GM23338 (cell line): ENCODE results near the gene R3HDM4. TPM values are rescaled to one million over a fixed set of nuclear protein-coding genes. Genes with fewer than 3 reads are reported as not detected.

Source experiments
- ATAC-seq: fragments of 200-7000 bp; cut with Tn5 transposase; 3 replicates; pipeline ENCODE4 v1.9.1; 2020
- DNase-seq: peaks from one replicate; pipeline ENCODE4 v3.0.0-alpha.2; 2015; ENCODE audit warnings: low spot score
- H2AFZ ChIP-seq: fragments of 200-600 bp; sonication (generic); 2 replicates; pipeline ENCODE4 v1.8.0; 2016; ENCODE audit warnings: antibody characterized with exemption, mild to moderate bottlenecking, moderate library complexity
- H3F3A ChIP-seq: fragments of 200-600 bp; sonication (generic); replicated peaks from 2 replicates; pipeline ENCODE4 v1.8.0; 2017; ENCODE audit warnings: antibody characterized with exemption, mixed run types, low read depth
- H3K27ac ChIP-seq: fragments of 200-600 bp; sonication (generic); 2 replicates; pipeline ENCODE4 v1.6.1; 2016; ENCODE audit warnings: low read depth
- H3K27me3 ChIP-seq: fragments of 200-600 bp; sonication (generic); 2 replicates; pipeline ENCODE4 v1.8.0; 2016; ENCODE audit warnings: mild to moderate bottlenecking, mixed run types, moderate library complexity; ENCODE audit not compliant: insufficient read depth
- H3K36me3 ChIP-seq: fragments of 200-600 bp; sonication (generic); 2 replicates; pipeline ENCODE4 v1.8.0; 2016; ENCODE audit warnings: mild to moderate bottlenecking; ENCODE audit not compliant: insufficient read depth
- H3K4me1 ChIP-seq: fragments of 200-600 bp; sonication (generic); 2 replicates; pipeline ENCODE4 v1.8.0; 2016; ENCODE audit warnings: mild to moderate bottlenecking, moderate library complexity; ENCODE audit not compliant: insufficient read depth
- H3K4me2 ChIP-seq: fragments of 200-600 bp; sonication (generic); 2 replicates; pipeline ENCODE4 v1.7.1; 2017; ENCODE audit warnings: mixed run types
- H3K4me3 ChIP-seq: fragments of 200-600 bp; sonication (generic); 2 replicates; pipeline ENCODE4 v1.6.1; 2016; ENCODE audit warnings: mixed run types
- H3K79me2 ChIP-seq: fragments of 200-600 bp; sonication (generic); replicated peaks from 2 replicates; pipeline ENCODE4 v1.8.0; 2017; ENCODE audit warnings: mild to moderate bottlenecking; ENCODE audit not compliant: insufficient read depth
- H3K9me2 ChIP-seq: fragments of 200-600 bp; sonication (generic); 2 replicates; pipeline ENCODE4 v1.8.0; 2017; ENCODE audit not compliant: insufficient read depth
- H4K20me1 ChIP-seq: fragments of 200-600 bp; sonication (generic); replicated peaks from 2 replicates; pipeline ENCODE4 v1.8.0; 2017; ENCODE audit warnings: mild to moderate bottlenecking; ENCODE audit not compliant: insufficient read depth
- H3K27ac Mint-ChIP-seq: 2 replicates; pipeline ENCODE4 v1.8.0; 2020; ENCODE audit warnings: inconsistent platforms, mild to moderate bottlenecking, moderate library complexity, mixed read lengths
- H3K27me3 Mint-ChIP-seq: 3 replicates; pipeline ENCODE4 v1.8.0; 2022; ENCODE audit warnings: low read depth, mild to moderate bottlenecking, moderate library complexity, mixed read lengths, inconsistent platforms; ENCODE audit not compliant: insufficient read depth, poor library complexity
- H3K36me3 Mint-ChIP-seq: 3 replicates; pipeline ENCODE4 v1.8.0; 2021; ENCODE audit warnings: low read depth, mild to moderate bottlenecking, inconsistent platforms, moderate library complexity, mixed read lengths
- H3K4me1 Mint-ChIP-seq: 3 replicates; pipeline ENCODE4 v1.8.0; 2020; ENCODE audit warnings: mild to moderate bottlenecking, inconsistent platforms, mixed read lengths
- H3K4me3 Mint-ChIP-seq: 3 replicates; pipeline ENCODE4 v1.8.0; 2021; ENCODE audit warnings: moderate library complexity, mild to moderate bottlenecking, inconsistent platforms, mixed read lengths
- H3K9me3 Mint-ChIP-seq: 3 replicates; pipeline ENCODE4 v1.8.0; 2020; ENCODE audit warnings: moderate library complexity, mild to moderate bottlenecking, inconsistent platforms, mixed read lengths
- CREB1 ChIP-seq: fragments of 250-450 bp; sonication (Bioruptor Pico); IDR thresholded peaks from 2 replicates; pipeline ENCODE4 v1.5.0; 2020; ENCODE audit warnings: low read depth, mild to moderate bottlenecking, moderate library complexity
- CTCF ChIP-seq, 2 experiments: fragments of 200-600 bp in 1 of 2; sonication (generic) in 1 of 2; conservative IDR thresholded peaks; 2 replicates each; pipeline versions ENCODE4 v1.5.1 to v1.6.1; 2016 to 2017; ENCODE audit warnings: antibody characterized with exemption in 2 of 2, low read depth in 2 of 2, mild to moderate bottlenecking in 2 of 2, moderate library complexity in 1 of 2
- EZH2 ChIP-seq: fragments of 200-600 bp; sonication (generic); IDR thresholded peaks from one replicate; pipeline ENCODE4 v1.8.0; 2017; ENCODE audit warnings: antibody characterized with exemption, mild to moderate bottlenecking, low read depth; ENCODE audit not compliant: unreplicated experiment
- EZH2phosphoT487 ChIP-seq: fragments of 200-600 bp; sonication (generic); IDR thresholded peaks from one replicate; pipeline ENCODE4 v1.8.1; 2018; ENCODE audit warnings: antibody characterized with exemption; ENCODE audit not compliant: unreplicated experiment
- REST ChIP-seq: IDR thresholded peaks from one replicate; pipeline ENCODE4 v1.6.1; 2018; ENCODE audit warnings: antibody characterized with exemption; ENCODE audit not compliant: unreplicated experiment
- STAT1 ChIP-seq: IDR thresholded peaks from one replicate; pipeline ENCODE4 v1.6.1; 2016; ENCODE audit warnings: antibody characterized with exemption; ENCODE audit not compliant: unreplicated experiment
- ZNF331 ChIP-seq: fragments of 250-450 bp; sonication (Bioruptor Pico); IDR thresholded peaks from 2 replicates; pipeline ENCODE4 v1.5.0; 2020; ENCODE audit warnings: low read depth, mild to moderate bottlenecking, moderate library complexity
- polyA plus RNA-seq: library from polyadenylated mRNA; unstranded; fragments of >200 nt; fragmentation: Nextera tagmentation; extraction: Ambion mirVana; gene quantifications from 2 replicates; pipeline ENCODE4 v1.2.1, GENCODE V29; 2016
- total RNA-seq: library from RNA; depleted of rRNA; stranded (reverse); fragments of >200 nt; shearing (Covaris generic); gene quantifications from 2 replicates; pipeline ENCODE4 v1.2.3, GENCODE V29; 2014

R3HDM4 gene
- total and polyA plus RNA-seq, 2 experiments from 2014 or later, result 76.5 to 87.1 TPM

GRCh38 chr19:897442-898039 is 15.5 kb downstream of the R3HDM4 start:
- Histone ChIP-seq H3K27me3 (no peaks in the 10 kb centered on the region), H3K4me1 (peaks cover 3% of the 10 kb centered on the region; the same call in 1 of the 2 replicates), H3K79me2 (no peaks in the 10 kb centered on the region; the same call in 1 of the 2 replicates), H3K4me3 (no peak overlapping the region), H3K36me3 (no peaks in the 10 kb centered on the region), H2AFZ (no peak overlapping the region), H4K20me1 (peaks cover 2% of the 10 kb centered on the region; the same call in 1 of the 2 replicates), H3F3A (peaks cover 3% of the 10 kb centered on the region), H3K9me2 (no peaks in the 10 kb centered on the region), H3K27ac (no peak overlapping the region), H3K4me2 (no peak overlapping the region)
- H3K4me3 Mint-ChIP-seq, result no peak overlapping the region
- ATAC-seq, result peak; percentile 22
- TF ChIP-seq CTCF (conservative IDR thresholded peaks at IDR 0.05; ENCODE audit: low read depth in 2 of 2) (0 out of 4 replicates have a peak, but pooled peaks of 1 of the 2 experiments have one; percentile 21), ZNF331 (no peak)
- no peak overlapping the region for H3K27ac Mint-ChIP-seq
- H3K27me3 Mint-ChIP-seq, result peaks cover 19% of the 10 kb centered on the region
- H3K9me3 Mint-ChIP-seq, result peaks cover 3% of the 10 kb centered on the region; the same call in 1 of the 3 replicates
- H3K4me1 Mint-ChIP-seq, result peaks cover 5% of the 10 kb centered on the region
- peaks cover 15% of the 10 kb centered on the region for H3K36me3 Mint-ChIP-seq
- DNase-seq, result peak; percentile 79

- H2AFZ ChIP-seq, result no peak overlapping the region
- peaks cover 2% of the 10 kb centered on the region; the same call in 1 of the 2 replicates for H4K20me1 ChIP-seq
- DNase-seq, result no peak
- no peaks in the 10 kb centered on the region for H3K36me3 ChIP-seq
- H3K9me2 ChIP-seq, result no peaks in the 10 kb centered on the region
- no peaks in the 10 kb centered on the region for H3K27me3 ChIP-seq
- H3K4me1 Mint-ChIP-seq, result peaks cover 5% of the 10 kb centered on the region
- H3K79me2 ChIP-seq, result no peaks in the 10 kb centered on the region; the same call in 1 of the 2 replicates
- peaks cover 15% of the 10 kb centered on the region for H3K36me3 Mint-ChIP-seq
- no peak overlapping the region for H3K4me3 ChIP-seq
- no peak overlapping the region for H3K4me2 ChIP-seq
- no peak for ATAC-seq
- H3K4me3 Mint-ChIP-seq, result no peak overlapping the region
- peaks cover 19% of the 10 kb centered on the region for H3K27me3 Mint-ChIP-seq
- H3K4me1 ChIP-seq, result peaks cover 3% of the 10 kb centered on the region; the same call in 1 of the 2 replicates
- peaks cover 3% of the 10 kb centered on the region; the same call in 1 of the 3 replicates for H3K9me3 Mint-ChIP-seq
- peaks cover 3% of the 10 kb centered on the region for H3F3A ChIP-seq
- H3K27ac ChIP-seq, result no peak overlapping the region
- H3K27ac Mint-ChIP-seq, result no peak overlapping the region
- TF ChIP-seq EZH2, result no peak
- TF ChIP-seq EZH2phosphoT487, result no peak
- no peak for TF ChIP-seq REST
- no peak for TF ChIP-seq CREB1
- TF ChIP-seq STAT1, result no peak
- TF ChIP-seq CTCF (conservative IDR thresholded peaks at IDR 0.05; ENCODE audit: low read depth in 2 of 2), result no peak
- TF ChIP-seq ZNF331, result no peak
These were observed 16.0 kb downstream of the R3HDM4 start for GRCh38 chr19:896999-897398.
